Measurements from ENCODE around the gene ANAPC5. TPM values are rescaled to one million over a fixed set of nuclear protein-coding genes. Genes with fewer than 3 reads are reported as not detected.

ANAPC5 gene
- total RNA-seq, 1 donor from 2014 or later = 85.8 TPM

DNA sequence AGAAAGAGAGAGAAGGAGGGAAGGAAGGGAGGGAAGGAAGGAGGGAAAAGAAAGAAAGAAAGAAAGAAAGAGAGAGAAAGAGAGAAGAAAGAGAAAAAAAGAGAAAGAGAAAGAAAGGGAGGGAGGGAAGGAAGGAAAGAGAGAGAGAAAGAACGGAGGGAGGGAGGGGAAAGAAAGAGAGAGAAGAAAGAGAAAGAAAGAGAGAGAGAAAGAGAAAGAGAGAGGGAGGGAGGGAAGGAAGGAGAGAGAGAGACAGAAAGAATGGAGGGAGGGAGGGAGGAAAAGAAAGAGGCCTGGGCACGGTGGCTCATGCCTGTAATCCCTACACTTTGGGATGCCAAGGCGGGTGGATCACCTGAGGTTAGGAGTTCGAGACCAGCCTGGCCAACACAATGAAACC, 5.1 kb upstream of the ANAPC5 start:
- Histone ChIP-seq H3K9me3 (ENCODE audit: insufficient read depth, low read depth, low read length) (no peaks in the 10 kb centered on the region), H3K27me3 (ENCODE audit: insufficient read depth, low read length) (no peaks in the 10 kb centered on the region), H3K4me3 (ENCODE audit: insufficient read depth, low read depth, low read length) (no peak overlapping the region), H3K4me1 (ENCODE audit: insufficient read depth, low read length) (peaks cover 5% of the 10 kb centered on the region), H4K20me1 (ENCODE audit: insufficient read depth, low read length) (no peaks in the 10 kb centered on the region), H3K4me2 (ENCODE audit: low read length) (no peak overlapping the region), H3K79me2 (ENCODE audit: insufficient read depth, low read length) (no peaks in the 10 kb centered on the region), H3K27ac (ENCODE audit: low read depth, low read length) (no peak overlapping the region), H3K36me3 (ENCODE audit: insufficient read depth, low read length) (no peaks in the 10 kb centered on the region), H3K9ac (ENCODE audit: low read length) (no peak overlapping the region), H2AFZ (ENCODE audit: low read depth, low read length) (no peak overlapping the region)
- no peaks in the 10 kb centered on the region for H3K36me3 Mint-ChIP-seq (ENCODE audit: low read depth, unreplicated experiment)
- no peak for FAIRE-seq
- H3K27ac Mint-ChIP-seq (ENCODE audit: unreplicated experiment) = no peak overlapping the region
- no peaks in the 10 kb centered on the region for H3K9me3 Mint-ChIP-seq (ENCODE audit: unreplicated experiment)
- TF ChIP-seq, protein P1, sequence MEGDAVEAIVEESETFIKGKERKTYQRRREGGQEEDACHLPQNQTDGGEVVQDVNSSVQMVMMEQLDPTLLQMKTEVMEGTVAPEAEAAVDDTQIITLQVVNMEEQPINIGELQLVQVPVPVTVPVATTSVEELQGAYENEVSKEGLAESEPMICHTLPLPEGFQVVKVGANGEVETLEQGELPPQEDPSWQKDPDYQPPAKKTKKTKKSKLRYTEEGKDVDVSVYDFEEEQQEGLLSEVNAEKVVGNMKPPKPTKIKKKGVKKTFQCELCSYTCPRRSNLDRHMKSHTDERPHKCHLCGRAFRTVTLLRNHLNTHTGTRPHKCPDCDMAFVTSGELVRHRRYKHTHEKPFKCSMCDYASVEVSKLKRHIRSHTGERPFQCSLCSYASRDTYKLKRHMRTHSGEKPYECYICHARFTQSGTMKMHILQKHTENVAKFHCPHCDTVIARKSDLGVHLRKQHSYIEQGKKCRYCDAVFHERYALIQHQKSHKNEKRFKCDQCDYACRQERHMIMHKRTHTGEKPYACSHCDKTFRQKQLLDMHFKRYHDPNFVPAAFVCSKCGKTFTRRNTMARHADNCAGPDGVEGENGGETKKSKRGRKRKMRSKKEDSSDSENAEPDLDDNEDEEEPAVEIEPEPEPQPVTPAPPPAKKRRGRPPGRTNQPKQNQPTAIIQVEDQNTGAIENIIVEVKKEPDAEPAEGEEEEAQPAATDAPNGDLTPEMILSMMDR (IDR thresholded peaks at IDR 0.05; ENCODE audit: insufficient read depth, low read depth, low read length) = no peak
- no peak for TF ChIP-seq EZH2 (IDR thresholded peaks at IDR 0.05; ENCODE audit: insufficient read depth, low read length)
- no peaks in the 10 kb centered on the region for H3K4me1 Mint-ChIP-seq (ENCODE audit: low read depth, unreplicated experiment)
- no peak overlapping the region for H3K4me3 Mint-ChIP-seq (ENCODE audit: unreplicated experiment)
- no peak for DNase-seq (ENCODE audit: low read depth)
- peaks cover 6% of the 10 kb centered on the region for H3K27me3 Mint-ChIP-seq (ENCODE audit: low read depth, unreplicated experiment)

DNA sequence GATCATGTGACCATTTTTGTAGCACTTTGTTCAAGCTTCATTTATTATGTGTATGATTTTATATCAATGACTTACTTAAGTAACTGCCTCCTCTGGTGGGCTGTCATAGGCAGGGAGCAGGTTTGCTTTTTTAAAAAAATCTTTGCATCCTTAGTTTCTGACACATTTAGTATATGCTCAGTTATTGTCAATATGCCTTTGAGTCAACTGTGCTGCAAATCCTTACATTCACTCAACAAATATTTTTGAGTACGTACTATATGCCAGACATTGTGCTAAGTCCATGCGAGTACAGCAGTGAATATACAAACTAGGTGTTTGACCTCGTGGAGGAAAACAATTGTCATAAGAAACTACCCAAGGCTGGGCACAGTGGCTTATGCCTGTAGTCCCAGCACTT, 4.4 kb upstream of the ANAPC5 start:
- Histone ChIP-seq H2AFZ (ENCODE audit: low read depth, low read length) (no peak overlapping the region), H3K27me3 (ENCODE audit: insufficient read depth, low read length) (no peaks in the 10 kb centered on the region), H3K4me3 (ENCODE audit: insufficient read depth, low read depth, low read length) (no peak overlapping the region), H4K20me1 (ENCODE audit: insufficient read depth, low read length) (no peaks in the 10 kb centered on the region), H3K9me3 (ENCODE audit: insufficient read depth, low read depth, low read length) (no peaks in the 10 kb centered on the region), H3K27ac (ENCODE audit: low read depth, low read length) (no peak overlapping the region), H3K79me2 (ENCODE audit: insufficient read depth, low read length) (peaks cover 3% of the 10 kb centered on the region), H3K4me2 (ENCODE audit: low read length) (no peak overlapping the region), H3K9ac (ENCODE audit: low read length) (no peak overlapping the region), H3K4me1 (ENCODE audit: insufficient read depth, low read length) (peaks cover 5% of the 10 kb centered on the region), H3K36me3 (ENCODE audit: insufficient read depth, low read length) (no peaks in the 10 kb centered on the region)
- FAIRE-seq (no peak), DNase-seq (ENCODE audit: low read depth) (no peak)
- Mint-ChIP-seq H3K27ac (ENCODE audit: unreplicated experiment) (no peak overlapping the region), H3K27me3 (ENCODE audit: low read depth, unreplicated experiment) (peaks cover 6% of the 10 kb centered on the region), H3K4me3 (ENCODE audit: unreplicated experiment) (no peak overlapping the region), H3K9me3 (ENCODE audit: unreplicated experiment) (no peaks in the 10 kb centered on the region), H3K4me1 (ENCODE audit: low read depth, unreplicated experiment) (peaks cover 1% of the 10 kb centered on the region), H3K36me3 (ENCODE audit: low read depth, unreplicated experiment) (no peaks in the 10 kb centered on the region)
- TF ChIP-seq EZH2 (IDR thresholded peaks at IDR 0.05; ENCODE audit: insufficient read depth, low read length) = no peak
- TF ChIP-seq, protein P1 (IDR thresholded peaks at IDR 0.05; ENCODE audit: insufficient read depth, low read depth, low read length) = no peak

DNA sequence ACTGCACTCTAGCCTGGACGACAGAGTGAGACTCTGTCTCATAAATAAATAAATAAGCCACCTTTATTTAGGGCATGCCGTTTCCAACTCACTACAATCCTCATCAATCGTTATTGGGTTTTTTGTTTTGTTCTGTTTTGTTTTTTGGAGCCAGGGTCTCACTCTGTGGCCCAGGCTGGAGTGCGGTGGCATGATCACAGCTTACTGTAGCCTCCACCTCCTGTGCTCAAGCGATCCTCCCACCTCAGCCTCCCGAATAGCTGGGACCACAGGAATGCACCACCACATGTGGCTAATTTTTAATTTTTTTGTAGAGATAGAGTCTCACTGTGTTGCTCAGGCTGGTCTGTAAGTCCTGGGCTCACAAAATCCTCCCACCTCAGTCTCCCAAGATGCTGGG, 3.6 kb upstream of the ANAPC5 start:
- Mint-ChIP-seq H3K4me1 (ENCODE audit: low read depth, unreplicated experiment) (peaks cover 1% of the 10 kb centered on the region), H3K36me3 (ENCODE audit: low read depth, unreplicated experiment) (no peaks in the 10 kb centered on the region), H3K9me3 (ENCODE audit: unreplicated experiment) (no peaks in the 10 kb centered on the region), H3K27ac (ENCODE audit: unreplicated experiment) (no peak overlapping the region), H3K4me3 (ENCODE audit: unreplicated experiment) (no peak overlapping the region), H3K27me3 (ENCODE audit: low read depth, unreplicated experiment) (peaks cover 6% of the 10 kb centered on the region)
- H3K4me1 ChIP-seq (ENCODE audit: insufficient read depth, low read length) = peaks cover 5% of the 10 kb centered on the region
- DNase-seq (ENCODE audit: low read depth) = no peak
- TF ChIP-seq EZH2 (IDR thresholded peaks at IDR 0.05; ENCODE audit: insufficient read depth, low read length) = no peak
- TF ChIP-seq, protein P1 (IDR thresholded peaks at IDR 0.05; ENCODE audit: insufficient read depth, low read depth, low read length) = no peak
- no peaks in the 10 kb centered on the region for H3K36me3 ChIP-seq (ENCODE audit: insufficient read depth, low read length)
- no peak overlapping the region for H3K4me3 ChIP-seq (ENCODE audit: insufficient read depth, low read depth, low read length)
- no peaks in the 10 kb centered on the region for H4K20me1 ChIP-seq (ENCODE audit: insufficient read depth, low read length)
- FAIRE-seq = no peak
- H3K27me3 ChIP-seq (ENCODE audit: insufficient read depth, low read length) = no peaks in the 10 kb centered on the region
- H3K27ac ChIP-seq (ENCODE audit: low read depth, low read length) = no peak overlapping the region
- H3K4me2 ChIP-seq (ENCODE audit: low read length) = no peak overlapping the region
- H2AFZ ChIP-seq (ENCODE audit: low read depth, low read length) = no peak overlapping the region
- H3K79me2 ChIP-seq (ENCODE audit: insufficient read depth, low read length) = peaks cover 12% of the 10 kb centered on the region
- H3K9me3 ChIP-seq (ENCODE audit: insufficient read depth, low read depth, low read length) = no peaks in the 10 kb centered on the region
- no peak overlapping the region for H3K9ac ChIP-seq (ENCODE audit: low read length)
